Glutamatergic neuron (in vitro differentiated cells): ENCODE measurements around the gene DCTN3. TPM values are rescaled to one million over a fixed set of nuclear protein-coding genes. Genes with fewer than 3 reads are reported as not detected.

Experiments
- DNase-seq: peaks from one replicate; pipeline ENCODE4 v3.0.0; 2022
- H3K27ac Mint-ChIP-seq: one replicate; pipeline ENCODE4 v1.8.0; 2020; ENCODE audit warnings: mild to moderate bottlenecking, mixed read lengths, inconsistent platforms; ENCODE audit not compliant: unreplicated experiment
- H3K27me3 Mint-ChIP-seq: one replicate; pipeline ENCODE4 v1.8.0; 2020; ENCODE audit warnings: mild to moderate bottlenecking, moderate library complexity, mixed read lengths, inconsistent platforms; ENCODE audit not compliant: unreplicated experiment
- H3K36me3 Mint-ChIP-seq: one replicate; pipeline ENCODE4 v1.8.0; 2020; ENCODE audit warnings: mild to moderate bottlenecking, mixed read lengths, inconsistent platforms; ENCODE audit not compliant: unreplicated experiment
- H3K4me1 Mint-ChIP-seq: one replicate; pipeline ENCODE4 v1.8.0; 2020; ENCODE audit warnings: mild to moderate bottlenecking, low read depth, mixed read lengths, inconsistent platforms; ENCODE audit not compliant: unreplicated experiment
- H3K4me3 Mint-ChIP-seq: one replicate; pipeline ENCODE4 v1.8.0; 2020; ENCODE audit warnings: mild to moderate bottlenecking, mixed read lengths, inconsistent platforms; ENCODE audit not compliant: unreplicated experiment
- H3K9me3 Mint-ChIP-seq: one replicate; pipeline ENCODE4 v1.8.0; 2020; ENCODE audit warnings: mild to moderate bottlenecking, moderate library complexity, mixed read lengths, inconsistent platforms; ENCODE audit not compliant: unreplicated experiment
- CTCF ChIP-seq: fragments of 200-600 bp; sonication (generic); IDR thresholded peaks from one replicate; pipeline ENCODE4 v1.5.0; 2021; ENCODE audit not compliant: partially characterized antibody, unreplicated experiment
- total RNA-seq: library from RNA; stranded (reverse); fragmentation: NEBNext Ultra II Directional; extraction: Animal tissue kit (Norgen Biotek cat#: 25700); gene quantifications from one replicate; pipeline ENCODE4 v1.2.1, GENCODE V29; 2021; ENCODE audit not compliant: unreplicated experiment

Gene DCTN3
- total RNA-seq, 1 donor from 2014 or later: 119 TPM

- no peak for TF ChIP-seq CTCF
- no peak for DNase-seq
- H3K36me3 Mint-ChIP-seq: peaks cover 10% of the 10 kb centered on the region
- H3K4me3 Mint-ChIP-seq: peak overlapping the region; percentile 9
- H3K4me1 Mint-ChIP-seq: peaks cover 68% of the 10 kb centered on the region
- peak overlapping the region; percentile 60 for H3K27ac Mint-ChIP-seq
- peaks cover 24% of the 10 kb centered on the region for H3K27me3 Mint-ChIP-seq
- peaks cover 35% of the 10 kb centered on the region for H3K9me3 Mint-ChIP-seq
Measured at GRCh38 chr9:34570809-34571480, 49.4 kb downstream of the DCTN3 start.

- Mint-ChIP-seq H3K4me3 (peak overlapping the region; percentile 59), H3K27me3 (peaks cover 22% of the 10 kb centered on the region), H3K9me3 (peaks cover 32% of the 10 kb centered on the region), H3K36me3 (peaks cover 10% of the 10 kb centered on the region), H3K27ac (peak overlapping the region; percentile 95), H3K4me1 (peaks cover 68% of the 10 kb centered on the region)
- TF ChIP-seq CTCF: no peak
- no peak for DNase-seq
Measured at GRCh38 chr9:34570376-34570775, 49.9 kb downstream of the DCTN3 start.

- H3K27ac Mint-ChIP-seq: peak overlapping the region; percentile 95
- TF ChIP-seq CTCF: no peak
- peaks cover 36% of the 10 kb centered on the region for H3K9me3 Mint-ChIP-seq
- peak overlapping the region; percentile 81 for H3K4me3 Mint-ChIP-seq
- peak; percentile 84 for DNase-seq
- H3K27me3 Mint-ChIP-seq: peaks cover 25% of the 10 kb centered on the region
- H3K36me3 Mint-ChIP-seq: peaks cover 15% of the 10 kb centered on the region
- H3K4me1 Mint-ChIP-seq: peaks cover 73% of the 10 kb centered on the region
Measured at GRCh38 chr9:34568774-34569173, 51.5 kb downstream of the DCTN3 start.

- Mint-ChIP-seq H3K36me3 (peaks cover 22% of the 10 kb centered on the region), H3K4me1 (peaks cover 71% of the 10 kb centered on the region), H3K4me3 (peak overlapping the region; percentile 81), H3K27ac (peak overlapping the region; percentile 95), H3K27me3 (peaks cover 29% of the 10 kb centered on the region), H3K9me3 (peaks cover 39% of the 10 kb centered on the region)
- DNase-seq: no peak
- TF ChIP-seq CTCF: no peak
Measured at GRCh38 chr9:34568133-34568532, 52.2 kb downstream of the DCTN3 start.

- Mint-ChIP-seq H3K27ac (peak overlapping the region; percentile 99), H3K27me3 (peaks cover 30% of the 10 kb centered on the region), H3K9me3 (peaks cover 39% of the 10 kb centered on the region), H3K4me3 (peak overlapping the region; percentile 87), H3K36me3 (peaks cover 28% of the 10 kb centered on the region), H3K4me1 (peaks cover 68% of the 10 kb centered on the region)
- DNase-seq: no peak
- no peak for TF ChIP-seq CTCF
Measured at GRCh38 chr9:34566972-34567371, 53.3 kb downstream of the DCTN3 start.
